ENCODE data around the gene PRX. TPM values are rescaled to one million over a fixed set of nuclear protein-coding genes. Genes with fewer than 3 reads are reported as not detected.

PRX gene
- total and polyA plus RNA-seq, 2 of the 13 experiments (the other 11 are each of a cell fraction or from before 2014, with no cell fraction given), result 0.66 TPM

GRCh38 chr19:40461669-40462221 lies 48.6 kb upstream of the PRX start (continued):
- TF ChIP-seq KLF9 (CRISPR knock-in tag; IDR thresholded peaks at IDR 0.05; ENCODE audit: low read depth) (no peak), ZNF549 (CRISPR knock-in tag; IDR thresholded peaks at IDR 0.05) (no peak), SAP130 (CRISPR knock-in tag; IDR thresholded peaks at IDR 0.05; ENCODE audit: low read depth) (peak; percentile 64), TARDBP (CRISPR knock-in tag; IDR thresholded peaks at IDR 0.05) (peak; percentile 41; the same call in 1 of the 2 replicates), WIZ (CRISPR knock-in tag; IDR thresholded peaks at IDR 0.05) (no peak), MTA3 (CRISPR knock-in tag; IDR thresholded peaks at IDR 0.05) (no peak), DPF2 (CRISPR knock-in tag; IDR thresholded peaks at IDR 0.05; ENCODE audit: borderline replicate concordance, low read depth) (peak; percentile 40; the same call in 1 of the 2 replicates), ZNF432 (CRISPR knock-in tag; IDR thresholded peaks at IDR 0.05; ENCODE audit: borderline replicate concordance) (no peak), CREM (IDR thresholded peaks at IDR 0.05) (peak; percentile 28; the same call in 1 of the 2 replicates), CREM (CRISPR knock-in tag; IDR thresholded peaks at IDR 0.05) (no peak), ZNF234 (CRISPR knock-in tag; conservative IDR thresholded peaks at IDR 0.05) (no peak), KDM4B (CRISPR knock-in tag; IDR thresholded peaks at IDR 0.05) (no peak), PHF20 (CRISPR knock-in tag; IDR thresholded peaks at IDR 0.05) (0 out of 2 replicates have a peak, but pooled peaks have one; percentile 6), MED1 (CRISPR knock-in tag; IDR thresholded peaks at IDR 0.05) (peak; percentile 57), SOX13 (IDR thresholded peaks at IDR 0.05) (no peak), SOX13 (CRISPR knock-in tag; conservative IDR thresholded peaks at IDR 0.05 in 1 of 2, IDR thresholded peaks at IDR 0.05 in 1 of 2) (no peak; a peak in 1 of 4 replicates), CAMTA2 (CRISPR knock-in tag; IDR thresholded peaks at IDR 0.05; ENCODE audit: borderline replicate concordance) (no peak), ZNF431 (CRISPR knock-in tag; IDR thresholded peaks at IDR 0.05; ENCODE audit: borderline replicate concordance, low read depth) (no peak), POGZ (CRISPR knock-in tag; IDR thresholded peaks at IDR 0.05) (0 out of 2 replicates have a peak, but pooled peaks have one; percentile 24), TMF1 (CRISPR knock-in tag; IDR thresholded peaks at IDR 0.05; ENCODE audit: low read depth) (no peak), ZNF761 (CRISPR knock-in tag; conservative IDR thresholded peaks at IDR 0.05) (no peak; the same call in 1 of the 2 replicates), ATRX (CRISPR knock-in tag; IDR thresholded peaks at IDR 0.05; ENCODE audit: borderline replicate concordance) (no peak), KMT2B (CRISPR knock-in tag; IDR thresholded peaks at IDR 0.05) (no peak)
- TF ChIP-seq, protein P1, sequence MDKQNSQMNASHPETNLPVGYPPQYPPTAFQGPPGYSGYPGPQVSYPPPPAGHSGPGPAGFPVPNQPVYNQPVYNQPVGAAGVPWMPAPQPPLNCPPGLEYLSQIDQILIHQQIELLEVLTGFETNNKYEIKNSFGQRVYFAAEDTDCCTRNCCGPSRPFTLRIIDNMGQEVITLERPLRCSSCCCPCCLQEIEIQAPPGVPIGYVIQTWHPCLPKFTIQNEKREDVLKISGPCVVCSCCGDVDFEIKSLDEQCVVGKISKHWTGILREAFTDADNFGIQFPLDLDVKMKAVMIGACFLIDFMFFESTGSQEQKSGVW (CRISPR knock-in tag; IDR thresholded peaks at IDR 0.05; ENCODE audit: borderline replicate concordance), result no peak
- TF ChIP-seq, protein P2, sequence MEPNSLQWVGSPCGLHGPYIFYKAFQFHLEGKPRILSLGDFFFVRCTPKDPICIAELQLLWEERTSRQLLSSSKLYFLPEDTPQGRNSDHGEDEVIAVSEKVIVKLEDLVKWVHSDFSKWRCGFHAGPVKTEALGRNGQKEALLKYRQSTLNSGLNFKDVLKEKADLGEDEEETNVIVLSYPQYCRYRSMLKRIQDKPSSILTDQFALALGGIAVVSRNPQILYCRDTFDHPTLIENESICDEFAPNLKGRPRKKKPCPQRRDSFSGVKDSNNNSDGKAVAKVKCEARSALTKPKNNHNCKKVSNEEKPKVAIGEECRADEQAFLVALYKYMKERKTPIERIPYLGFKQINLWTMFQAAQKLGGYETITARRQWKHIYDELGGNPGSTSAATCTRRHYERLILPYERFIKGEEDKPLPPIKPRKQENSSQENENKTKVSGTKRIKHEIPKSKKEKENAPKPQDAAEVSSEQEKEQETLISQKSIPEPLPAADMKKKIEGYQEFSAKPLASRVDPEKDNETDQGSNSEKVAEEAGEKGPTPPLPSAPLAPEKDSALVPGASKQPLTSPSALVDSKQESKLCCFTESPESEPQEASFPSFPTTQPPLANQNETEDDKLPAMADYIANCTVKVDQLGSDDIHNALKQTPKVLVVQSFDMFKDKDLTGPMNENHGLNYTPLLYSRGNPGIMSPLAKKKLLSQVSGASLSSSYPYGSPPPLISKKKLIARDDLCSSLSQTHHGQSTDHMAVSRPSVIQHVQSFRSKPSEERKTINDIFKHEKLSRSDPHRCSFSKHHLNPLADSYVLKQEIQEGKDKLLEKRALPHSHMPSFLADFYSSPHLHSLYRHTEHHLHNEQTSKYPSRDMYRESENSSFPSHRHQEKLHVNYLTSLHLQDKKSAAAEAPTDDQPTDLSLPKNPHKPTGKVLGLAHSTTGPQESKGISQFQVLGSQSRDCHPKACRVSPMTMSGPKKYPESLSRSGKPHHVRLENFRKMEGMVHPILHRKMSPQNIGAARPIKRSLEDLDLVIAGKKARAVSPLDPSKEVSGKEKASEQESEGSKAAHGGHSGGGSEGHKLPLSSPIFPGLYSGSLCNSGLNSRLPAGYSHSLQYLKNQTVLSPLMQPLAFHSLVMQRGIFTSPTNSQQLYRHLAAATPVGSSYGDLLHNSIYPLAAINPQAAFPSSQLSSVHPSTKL (CRISPR knock-in tag; IDR thresholded peaks at IDR 0.05), result peak; percentile 48
- TF ChIP-seq, protein P3, sequence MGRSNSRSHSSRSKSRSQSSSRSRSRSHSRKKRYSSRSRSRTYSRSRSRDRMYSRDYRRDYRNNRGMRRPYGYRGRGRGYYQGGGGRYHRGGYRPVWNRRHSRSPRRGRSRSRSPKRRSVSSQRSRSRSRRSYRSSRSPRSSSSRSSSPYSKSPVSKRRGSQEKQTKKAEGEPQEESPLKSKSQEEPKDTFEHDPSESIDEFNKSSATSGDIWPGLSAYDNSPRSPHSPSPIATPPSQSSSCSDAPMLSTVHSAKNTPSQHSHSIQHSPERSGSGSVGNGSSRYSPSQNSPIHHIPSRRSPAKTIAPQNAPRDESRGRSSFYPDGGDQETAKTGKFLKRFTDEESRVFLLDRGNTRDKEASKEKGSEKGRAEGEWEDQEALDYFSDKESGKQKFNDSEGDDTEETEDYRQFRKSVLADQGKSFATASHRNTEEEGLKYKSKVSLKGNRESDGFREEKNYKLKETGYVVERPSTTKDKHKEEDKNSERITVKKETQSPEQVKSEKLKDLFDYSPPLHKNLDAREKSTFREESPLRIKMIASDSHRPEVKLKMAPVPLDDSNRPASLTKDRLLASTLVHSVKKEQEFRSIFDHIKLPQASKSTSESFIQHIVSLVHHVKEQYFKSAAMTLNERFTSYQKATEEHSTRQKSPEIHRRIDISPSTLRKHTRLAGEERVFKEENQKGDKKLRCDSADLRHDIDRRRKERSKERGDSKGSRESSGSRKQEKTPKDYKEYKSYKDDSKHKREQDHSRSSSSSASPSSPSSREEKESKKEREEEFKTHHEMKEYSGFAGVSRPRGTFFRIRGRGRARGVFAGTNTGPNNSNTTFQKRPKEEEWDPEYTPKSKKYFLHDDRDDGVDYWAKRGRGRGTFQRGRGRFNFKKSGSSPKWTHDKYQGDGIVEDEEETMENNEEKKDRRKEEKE (IDR thresholded peaks at IDR 0.05), result no peak

Measured in HepG2 (cell line).